Loucy (cell line): ENCODE results near the gene ELOVL4.

Experiments used
- H2AFZ ChIP-seq: fragments of 200-600 bp; sonication (generic); 2 replicates; pipeline ENCODE4 v1.6.0; 2016; ENCODE audit warnings: antibody characterized with exemption, mild to moderate bottlenecking, low read length, moderate library complexity
- H3F3A ChIP-seq: fragments of 200-600 bp; 2 replicates; pipeline ENCODE4 v1.6.0; 2016; ENCODE audit warnings: antibody characterized with exemption, low read depth, mild to moderate bottlenecking
- H3K27me3 ChIP-seq: fragments of 200-600 bp; sonication (generic); 2 replicates; pipeline ENCODE4 v1.6.1; 2014; ENCODE audit warnings: low read length, mild to moderate bottlenecking; ENCODE audit not compliant: insufficient read depth, poor library complexity, severe bottlenecking
- H3K36me3 ChIP-seq: fragments of 200-600 bp; sonication (generic); 2 replicates; pipeline ENCODE4 v1.6.1; 2016; ENCODE audit warnings: low read length; ENCODE audit not compliant: insufficient read depth
- H3K4me1 ChIP-seq: fragments of 200-600 bp; sonication (generic); 2 replicates; pipeline ENCODE4 v1.5.1; 2014; ENCODE audit warnings: low read length, mild to moderate bottlenecking; ENCODE audit not compliant: insufficient read depth, poor library complexity, severe bottlenecking
- H3K4me2 ChIP-seq: fragments of 200-600 bp; sonication (generic); 2 replicates; pipeline ENCODE4 v1.6.0; 2014; ENCODE audit warnings: antibody characterized with exemption, low read length, low read depth, mild to moderate bottlenecking; ENCODE audit not compliant: poor library complexity, severe bottlenecking
- H3K4me3 ChIP-seq: fragments of 200-600 bp; sonication (generic); 2 replicates; pipeline ENCODE4 v1.5.1; 2014; ENCODE audit warnings: low read length, mild to moderate bottlenecking, mixed read lengths; ENCODE audit not compliant: poor library complexity, severe bottlenecking
- H3K79me2 ChIP-seq: fragments of 200-600 bp; sonication (generic); 2 replicates; pipeline ENCODE4 v1.6.1; 2014; ENCODE audit warnings: low read length; ENCODE audit not compliant: insufficient read depth
- H3K9ac ChIP-seq: fragments of 200-600 bp; sonication (generic); 2 replicates; pipeline ENCODE4 v1.6.0; 2014; ENCODE audit warnings: mild to moderate bottlenecking, low read depth, low read length, moderate library complexity; ENCODE audit not compliant: poor library complexity, severe bottlenecking
- H3K9me2 ChIP-seq: fragments of 200-600 bp; sonication (generic); replicated peaks from 2 replicates; pipeline ENCODE4 v1.6.1; 2016; ENCODE audit warnings: low read depth, low read length, mixed read lengths
- H3K9me3 ChIP-seq: fragments of 200-600 bp; sonication (generic); 2 replicates; pipeline ENCODE4 v1.6.1; 2014; ENCODE audit warnings: mild to moderate bottlenecking, antibody characterized with exemption, low read length, low read depth; ENCODE audit not compliant: insufficient read depth
- H4K20me1 ChIP-seq: fragments of 200-600 bp; sonication (generic); 2 replicates; pipeline ENCODE4 v1.6.0; 2014; ENCODE audit warnings: antibody characterized with exemption, low read length, mild to moderate bottlenecking; ENCODE audit not compliant: insufficient read depth, poor library complexity, severe bottlenecking
- CTCF ChIP-seq: fragments of 200-600 bp; sonication (generic); conservative IDR thresholded peaks from 2 replicates; pipeline ENCODE4 v1.5.1; 2014; ENCODE audit warnings: mild to moderate bottlenecking, antibody characterized with exemption, low read length
- EZH2phosphoT487 ChIP-seq: fragments of 200-600 bp; IDR thresholded peaks from 2 replicates; pipeline ENCODE4 v1.6.1; 2018; ENCODE audit warnings: antibody characterized with exemption, mild to moderate bottlenecking, moderate library complexity, borderline replicate concordance

The ELOVL4 gene

GRCh38 chr6:79909517-79909916 lies 37.8 kb downstream of the ELOVL4 start:
- H3K9me3 ChIP-seq: no peaks in the 10 kb centered on the region
- H3K27me3 ChIP-seq: no peaks in the 10 kb centered on the region
- no peak overlapping the region for H3K4me3 ChIP-seq
- no peaks in the 10 kb centered on the region for H3F3A ChIP-seq
- TF ChIP-seq CTCF (no peak), EZH2phosphoT487 (no peak)
- H2AFZ ChIP-seq: no peak overlapping the region
- no peaks in the 10 kb centered on the region for H3K4me1 ChIP-seq
- H3K9ac ChIP-seq: no peak overlapping the region
- no peak overlapping the region for H3K4me2 ChIP-seq
- no peaks in the 10 kb centered on the region for H3K9me2 ChIP-seq
- no peaks in the 10 kb centered on the region for H3K36me3 ChIP-seq
- H3K79me2 ChIP-seq: no peaks in the 10 kb centered on the region
- no peaks in the 10 kb centered on the region for H4K20me1 ChIP-seq

GRCh38 chr6:79902046-79902445 lies 45.3 kb downstream of the ELOVL4 start:
- H3K9me2 ChIP-seq: no peaks in the 10 kb centered on the region
- H3K4me2 ChIP-seq: no peak overlapping the region
- no peaks in the 10 kb centered on the region for H3K27me3 ChIP-seq
- no peaks in the 10 kb centered on the region for H3K79me2 ChIP-seq
- H3K4me3 ChIP-seq: no peak overlapping the region
- no peaks in the 10 kb centered on the region for H3F3A ChIP-seq
- H2AFZ ChIP-seq: no peak overlapping the region
- no peaks in the 10 kb centered on the region for H3K9me3 ChIP-seq
- TF ChIP-seq EZH2phosphoT487 (no peak), CTCF (no peak)
- H3K4me1 ChIP-seq: no peaks in the 10 kb centered on the region
- H4K20me1 ChIP-seq: no peaks in the 10 kb centered on the region
- no peaks in the 10 kb centered on the region for H3K36me3 ChIP-seq
- no peak overlapping the region for H3K9ac ChIP-seq

GRCh38 chr6:79898076-79898475 lies 49.3 kb downstream of the ELOVL4 start:
- no peak overlapping the region for H3K4me3 ChIP-seq
- H3F3A ChIP-seq: no peaks in the 10 kb centered on the region
- no peak overlapping the region for H2AFZ ChIP-seq
- H3K27me3 ChIP-seq: no peaks in the 10 kb centered on the region
- no peak for TF ChIP-seq CTCF
- TF ChIP-seq EZH2phosphoT487: no peak
- no peaks in the 10 kb centered on the region for H3K4me1 ChIP-seq
- no peaks in the 10 kb centered on the region for H3K9me3 ChIP-seq
- no peaks in the 10 kb centered on the region for H3K36me3 ChIP-seq
- H3K9ac ChIP-seq: no peak overlapping the region
- H3K4me2 ChIP-seq: no peak overlapping the region
- no peaks in the 10 kb centered on the region for H3K9me2 ChIP-seq
- no peaks in the 10 kb centered on the region for H3K79me2 ChIP-seq
- H4K20me1 ChIP-seq: no peaks in the 10 kb centered on the region
